Epithelial cell of proximal tubule (primary cell): Measurements from ENCODE around the gene NMT2. TPM values are rescaled to one million over a fixed set of nuclear protein-coding genes. Genes with fewer than 3 reads are reported as not detected.

Source experiments
- DNase-seq: peaks from one replicate; pipeline ENCODE4 v3.0.0-alpha.2; 2011; ENCODE audit warnings: low read depth
- H3K4me3 ChIP-seq: 2 replicates; pipeline ENCODE4 v1.5.1; 2011; ENCODE audit warnings: low read depth, mild to moderate bottlenecking, low read length
- total RNA-seq: library from RNA; depleted of rRNA; stranded (reverse); fragments of >200 nt; gene quantifications from 2 replicates; pipeline ENCODE4 v1.2.3, GENCODE V29; 2015
- TF ChIP-seq, protein P1 (sequence below): conservative IDR thresholded peaks from 2 replicates; pipeline ENCODE4 v1.5.1; 2012; ENCODE audit warnings: low read depth, mild to moderate bottlenecking, low read length

Gene NMT2
- total RNA-seq, 1 donor from 2014 or later: 28.5 TPM

GRCh38 chr10:15116225-15116624 is 52.3 kb downstream of the NMT2 start:
- H3K4me3 ChIP-seq: no peak overlapping the region
- TF ChIP-seq, protein P1, sequence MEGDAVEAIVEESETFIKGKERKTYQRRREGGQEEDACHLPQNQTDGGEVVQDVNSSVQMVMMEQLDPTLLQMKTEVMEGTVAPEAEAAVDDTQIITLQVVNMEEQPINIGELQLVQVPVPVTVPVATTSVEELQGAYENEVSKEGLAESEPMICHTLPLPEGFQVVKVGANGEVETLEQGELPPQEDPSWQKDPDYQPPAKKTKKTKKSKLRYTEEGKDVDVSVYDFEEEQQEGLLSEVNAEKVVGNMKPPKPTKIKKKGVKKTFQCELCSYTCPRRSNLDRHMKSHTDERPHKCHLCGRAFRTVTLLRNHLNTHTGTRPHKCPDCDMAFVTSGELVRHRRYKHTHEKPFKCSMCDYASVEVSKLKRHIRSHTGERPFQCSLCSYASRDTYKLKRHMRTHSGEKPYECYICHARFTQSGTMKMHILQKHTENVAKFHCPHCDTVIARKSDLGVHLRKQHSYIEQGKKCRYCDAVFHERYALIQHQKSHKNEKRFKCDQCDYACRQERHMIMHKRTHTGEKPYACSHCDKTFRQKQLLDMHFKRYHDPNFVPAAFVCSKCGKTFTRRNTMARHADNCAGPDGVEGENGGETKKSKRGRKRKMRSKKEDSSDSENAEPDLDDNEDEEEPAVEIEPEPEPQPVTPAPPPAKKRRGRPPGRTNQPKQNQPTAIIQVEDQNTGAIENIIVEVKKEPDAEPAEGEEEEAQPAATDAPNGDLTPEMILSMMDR: no peak
- DNase-seq: no peak

DNA sequence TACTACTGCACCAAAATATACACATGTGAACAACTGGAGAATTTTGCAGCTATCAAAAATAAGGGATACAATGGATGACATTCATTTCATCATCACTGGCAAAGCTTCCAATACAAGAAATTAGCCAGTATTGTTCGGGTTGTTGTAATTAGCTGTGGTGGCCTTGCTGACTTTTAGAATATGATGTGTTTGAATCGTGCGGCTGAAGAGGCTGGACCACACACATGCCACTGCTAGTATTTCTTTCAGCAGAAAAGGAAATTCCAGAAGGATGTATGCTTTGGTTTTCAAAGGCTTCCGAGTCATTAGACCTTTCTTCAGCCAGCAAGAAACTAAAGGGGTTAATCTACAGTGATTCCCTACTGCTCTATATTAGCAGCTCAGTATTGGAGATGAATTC is 54.7 kb downstream of the NMT2 start:
- TF ChIP-seq, protein P1: no peak
- DNase-seq: no peak
- no peak overlapping the region for H3K4me3 ChIP-seq

DNA sequence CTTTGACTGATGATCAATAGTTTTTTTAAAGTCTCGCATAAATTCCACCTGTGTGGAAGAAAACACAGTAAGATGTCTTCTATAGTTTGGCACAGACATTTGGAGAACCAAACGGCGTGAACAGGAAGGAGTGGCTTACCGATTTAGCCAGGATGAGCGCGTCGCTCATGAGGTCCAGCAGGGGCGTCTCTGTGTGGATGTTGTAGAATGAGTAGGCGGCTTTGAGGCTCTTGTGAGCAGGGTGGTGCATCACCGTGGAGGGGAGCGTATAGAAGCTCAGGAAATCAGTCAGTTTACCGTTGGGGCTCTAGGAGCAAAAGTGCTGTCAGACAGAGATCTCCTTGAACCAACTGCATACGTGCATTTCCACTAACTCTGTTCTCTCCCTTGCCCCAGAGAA is 55.8 kb downstream of the NMT2 start:
- DNase-seq: no peak
- H3K4me3 ChIP-seq: no peak overlapping the region
- TF ChIP-seq, protein P1: no peak

- no peak overlapping the region for H3K4me3 ChIP-seq
- no peak for DNase-seq
- TF ChIP-seq, protein P1: peak; percentile 99
Measured at GRCh38 chr10:15106352-15107013, 62.0 kb downstream of the NMT2 start.

GRCh38 chr10:15103513-15103912 is 65.0 kb downstream of the NMT2 start:
- TF ChIP-seq, protein P1: no peak
- H3K4me3 ChIP-seq: no peak overlapping the region
- no peak for DNase-seq

- no peak for DNase-seq
- TF ChIP-seq, protein P1: no peak
- H3K4me3 ChIP-seq: no peak overlapping the region
Measured at GRCh38 chr10:15099886-15100285, 68.6 kb downstream of the NMT2 start.

- TF ChIP-seq, protein P1: no peak
- peak; percentile 50 for DNase-seq
- H3K4me3 ChIP-seq: peak within 1 kb of the TSS; percentile 83
Measured at GRCh38 chr10:15097011-15097812, 71.3 kb downstream of the NMT2 start, which contains the start of gene RPP38. Gene RPP38, plus strand, starts transcription at chr10:15097355. Its CDS starts 5,960 bp downstream, at chr10:15103315.
